ENCODE measurements around the gene MSH5. TPM values are rescaled to one million over a fixed set of nuclear protein-coding genes. Genes with fewer than 3 reads are reported as not detected.

Gene MSH5
- total and polyA plus RNA-seq, 2 of the 13 experiments (the other 11 are each of a cell fraction or from before 2014, with no cell fraction given) = 10.2 to 38.7 TPM

DNA sequence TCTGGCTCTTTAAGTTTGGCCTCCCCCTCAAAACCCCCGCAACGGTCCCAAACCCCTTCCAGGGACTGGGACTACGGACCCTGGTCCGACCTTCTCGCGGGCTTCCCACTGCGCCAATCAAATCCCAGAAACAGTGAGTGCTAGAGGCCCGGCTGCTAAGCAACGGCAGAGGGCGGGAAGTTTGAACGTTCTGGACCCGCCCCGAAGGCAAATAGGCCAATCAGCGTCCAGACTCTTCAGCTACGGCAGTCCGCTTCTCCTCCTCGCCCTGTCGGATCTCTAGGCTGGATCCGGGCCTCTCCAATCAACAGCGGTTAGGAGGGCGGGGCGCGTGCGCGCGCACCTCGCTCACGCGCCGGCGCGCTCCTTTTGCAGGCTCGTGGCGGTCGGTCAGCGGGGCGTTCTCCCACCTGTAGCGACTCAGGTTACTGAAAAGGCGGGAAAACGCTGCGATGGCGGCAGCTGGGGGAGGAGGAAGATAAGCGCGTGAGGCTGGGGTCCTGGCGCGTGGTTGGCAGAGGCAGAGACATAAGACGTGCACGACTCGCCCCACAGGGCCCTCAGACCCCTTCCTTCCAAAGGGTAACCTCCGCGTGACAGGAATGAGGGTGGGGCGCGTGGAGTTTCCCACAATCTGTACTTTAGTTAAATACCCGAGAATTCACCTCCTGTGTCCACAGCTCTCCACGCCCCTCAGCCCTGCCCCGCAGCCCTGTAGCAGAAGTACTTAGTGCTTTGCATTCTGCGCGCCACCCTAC lies at the start of gene MSH5 (continued):
- peak; percentile 15 for TF ChIP-seq ZNF503 (CRISPR knock-in tag; IDR thresholded peaks at IDR 0.05)
- peak; percentile 96 for TF ChIP-seq ZMYM4 (CRISPR knock-in tag; IDR thresholded peaks at IDR 0.05)
- peak; percentile 97 for TF ChIP-seq ZNF724P (CRISPR knock-in tag; IDR thresholded peaks at IDR 0.05; ENCODE audit: borderline replicate concordance)
- TF ChIP-seq EZH2 (conservative IDR thresholded peaks at IDR 0.05; ENCODE audit: low read depth, low read length) = no peak
- 0 out of 2 replicates have a peak, but pooled peaks have one; percentile 57 for TF ChIP-seq ZBTB20 (CRISPR knock-in tag; IDR thresholded peaks at IDR 0.05; ENCODE audit: borderline replicate concordance, low read depth)
- no peak for TF ChIP-seq USF2 (IDR thresholded peaks at IDR 0.05; ENCODE audit: low read depth, low read length)
- no peak; the same call in 1 of the 2 replicates for TF ChIP-seq USF2 (CRISPR knock-in tag; IDR thresholded peaks at IDR 0.05; ENCODE audit: borderline replicate concordance)
- TF ChIP-seq ZNF556 (CRISPR knock-in tag; IDR thresholded peaks at IDR 0.05; ENCODE audit: borderline replicate concordance) = peak; percentile 90
- TF ChIP-seq, protein P1, sequence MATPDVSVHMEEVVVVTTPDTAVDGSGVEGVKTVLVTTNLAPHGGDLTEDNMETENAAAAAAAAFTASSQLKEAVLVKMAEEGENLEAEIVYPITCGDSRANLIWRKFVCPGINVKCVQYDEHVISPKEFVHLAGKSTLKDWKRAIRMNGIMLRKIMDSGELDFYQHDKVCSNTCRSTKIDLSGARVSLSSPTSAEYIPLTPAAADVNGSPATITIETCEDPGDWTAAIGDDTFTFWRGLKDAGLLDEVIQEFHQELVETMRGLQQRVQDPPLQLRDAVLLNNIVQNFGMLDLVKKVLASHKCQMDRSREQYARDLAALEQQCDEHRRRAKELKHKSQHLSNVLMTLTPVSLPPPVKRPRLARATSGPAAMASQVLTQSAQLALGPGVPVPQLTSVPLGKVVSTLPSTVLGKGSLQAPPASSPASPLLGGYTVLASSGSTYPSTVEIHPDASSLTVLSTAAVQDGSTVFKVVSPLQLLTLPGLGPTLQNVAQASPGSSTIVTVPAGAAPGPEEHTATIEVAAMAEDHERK (CRISPR knock-in tag; IDR thresholded peaks at IDR 0.05; ENCODE audit: low read depth) = no peak
- peak; percentile 98 for TF ChIP-seq NFKB2 (CRISPR knock-in tag; IDR thresholded peaks at IDR 0.05; ENCODE audit: borderline replicate concordance)
- peak; percentile 83 for TF ChIP-seq ZNF839 (CRISPR knock-in tag; IDR thresholded peaks at IDR 0.05; ENCODE audit: borderline replicate concordance)
- peak; percentile 88; the same call in 1 of the 2 replicates for TF ChIP-seq THAP9 (CRISPR knock-in tag; IDR thresholded peaks at IDR 0.05; ENCODE audit: borderline replicate concordance)
- TF ChIP-seq FOXP4 (CRISPR knock-in tag; IDR thresholded peaks at IDR 0.05) = peak; percentile 82
- peak; percentile 90; the same call in 1 of the 2 replicates for TF ChIP-seq ZNF484 (CRISPR knock-in tag; IDR thresholded peaks at IDR 0.05; ENCODE audit: borderline replicate concordance, low read depth)
- TF ChIP-seq BCL3 (CRISPR knock-in tag; IDR thresholded peaks at IDR 0.05) = peak; percentile 96

All from HepG2 (cell line).